MV-4-11 (cell line): ENCODE results near the gene TNMD.
"Not testable (repeated sequence)": the region's sequence is repeated elsewhere in the genome, so short reads cannot be mapped to it uniquely, and the experiment has no call there.

ENCODE experiments used
- DNase-seq: peaks from one replicate; lab custom pipeline; 2025; lab: John Stamatoyannopoulos, UW

TNMD gene

GRCh38 chrX:100584611-100585010, at the start of gene TNMD:
TNMD (plus strand) TSS chrX:100584936; CDS start chrX:100585019, 83 bp downstream.
- DNase-seq, result no peak

DNA sequence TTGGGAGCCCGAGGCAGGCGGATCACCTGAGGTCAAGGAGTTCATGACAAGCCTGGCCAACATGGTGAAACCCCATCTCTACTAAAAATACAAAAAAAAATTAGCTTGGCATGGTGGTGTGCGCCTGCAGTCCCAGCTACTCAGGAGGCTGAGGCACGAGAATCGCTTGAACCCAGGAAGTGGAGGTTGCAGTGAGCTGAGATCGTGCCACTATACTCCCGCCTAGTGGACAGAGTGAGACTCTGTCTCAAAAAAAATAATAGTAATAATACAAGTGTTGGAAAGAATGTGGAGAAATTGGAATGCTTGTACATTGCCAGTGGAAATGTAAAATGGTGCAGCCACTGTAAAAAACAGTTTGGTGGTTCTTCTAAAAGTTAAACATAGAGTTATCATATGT, 19.2 kb upstream of the TNMD start:
- DNase-seq, result not testable (repeated sequence)

GRCh38 chrX:100586747-100587146, 2.0 kb downstream of the TNMD start:
- no peak for DNase-seq

GRCh38 chrX:100587861-100588260, 3.1 kb downstream of the TNMD start:
- DNase-seq, result no peak

- no peak for DNase-seq
These were observed 6.7 kb downstream of the TNMD start for GRCh38 chrX:100591256-100592051.

- no peak for DNase-seq
These were observed 8.4 kb downstream of the TNMD start for GRCh38 chrX:100593126-100593525.

DNA sequence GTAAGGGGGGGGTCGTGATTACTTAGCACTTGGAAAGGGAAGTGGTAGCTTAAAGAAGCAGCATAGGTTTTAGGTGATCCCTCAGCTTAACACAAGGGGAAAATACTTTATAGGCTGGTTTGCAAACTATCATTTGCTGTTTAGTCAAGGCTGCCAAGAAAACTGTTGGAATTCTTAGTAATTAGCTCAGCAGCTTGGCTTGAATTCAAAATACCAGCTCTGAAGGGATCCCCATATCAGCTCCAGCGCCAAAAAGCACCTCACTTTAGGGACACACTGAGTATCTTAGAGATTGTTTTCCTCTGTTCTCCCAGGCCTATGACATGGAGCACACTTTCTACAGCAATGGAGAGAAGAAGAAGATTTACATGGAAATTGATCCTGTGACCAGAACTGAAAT, 8.8 kb downstream of the TNMD start:
- DNase-seq, result no peak

DNA sequence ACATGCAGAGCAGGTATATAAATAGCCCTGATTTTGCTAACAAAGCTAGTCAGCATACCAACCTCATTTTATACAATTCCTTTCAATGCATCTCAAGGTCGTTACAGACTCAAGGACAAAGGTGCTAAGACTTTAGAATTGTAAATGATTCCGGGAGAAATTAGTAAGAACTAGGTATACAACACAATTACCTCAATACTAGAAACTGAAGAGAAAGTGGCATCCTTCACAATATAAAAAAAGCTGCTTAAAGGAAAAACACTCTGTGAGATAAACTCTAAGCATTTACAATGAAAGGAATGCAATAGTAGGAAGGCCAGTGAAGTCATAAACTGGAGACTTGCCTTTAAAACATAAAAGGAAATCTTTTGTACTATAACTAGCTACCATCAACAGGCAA, 11.9 kb downstream of the TNMD start:
- DNase-seq, result no peak

GRCh38 chrX:100599456-100599855, 14.7 kb downstream of the TNMD start:
- no peak for DNase-seq

DNA sequence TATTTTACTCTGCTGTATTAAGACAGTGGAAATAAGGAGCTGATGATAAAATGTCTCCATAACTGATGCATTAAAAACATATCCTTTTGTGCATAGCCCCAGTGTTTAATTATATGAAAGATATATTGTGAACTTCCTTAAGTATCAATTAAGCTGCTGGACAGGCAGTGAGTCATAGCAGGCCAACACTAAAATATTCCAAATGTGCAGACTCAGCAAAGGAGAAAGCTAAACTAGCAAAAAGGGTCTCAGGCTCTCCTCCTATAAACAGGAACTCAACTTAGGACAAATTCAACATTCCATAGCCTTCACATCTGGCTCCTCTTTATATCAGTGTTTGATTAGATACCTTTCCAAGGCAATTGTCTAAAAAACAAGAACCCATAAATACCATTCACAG, 15.6 kb downstream of the TNMD start:
- no peak for DNase-seq

DNA sequence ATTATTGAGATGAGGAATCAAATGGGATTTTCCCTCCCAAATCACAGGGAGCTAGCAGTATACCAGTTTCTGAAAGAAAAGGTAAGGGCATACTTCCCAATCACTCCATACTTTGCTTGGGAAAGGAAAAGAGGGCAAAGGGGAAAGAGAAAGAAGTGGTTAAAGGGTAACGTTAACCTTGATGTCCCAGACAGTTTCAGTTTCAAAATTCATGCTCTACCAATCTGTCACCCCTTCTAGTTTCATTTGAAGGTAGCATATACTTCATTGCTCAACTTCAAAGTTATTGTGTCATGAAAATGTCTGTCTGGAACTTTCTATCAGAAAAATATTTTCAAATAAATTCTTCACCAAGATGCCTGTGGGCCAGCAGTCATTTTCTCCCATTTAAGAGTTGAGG, 16.0 kb downstream of the TNMD start:
- no peak for DNase-seq

- DNase-seq, result peak; percentile 68
These were observed 22.0 kb downstream of the TNMD start for GRCh38 chrX:100606753-100607152.

GRCh38 chrX:100609591-100609990, 24.9 kb downstream of the TNMD start:
- no peak for DNase-seq

DNA sequence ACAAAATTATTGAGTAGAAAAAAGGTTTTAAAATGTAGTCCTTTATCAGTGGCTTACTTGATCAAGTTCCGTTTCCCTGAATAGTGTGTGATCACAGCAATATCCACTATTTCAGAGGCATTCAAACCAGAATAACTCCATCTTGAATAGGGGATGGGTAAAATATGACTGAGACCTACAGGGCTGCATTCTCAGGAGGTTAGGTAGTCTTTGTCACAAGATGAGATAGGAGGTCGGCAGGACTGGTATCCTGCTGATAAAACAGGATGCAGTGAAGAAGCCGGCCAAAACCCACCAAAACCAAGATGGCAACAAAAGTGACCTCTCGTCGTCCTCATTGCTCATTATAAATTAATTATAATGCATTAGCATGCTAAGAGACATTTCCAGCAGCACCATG, 27.2 kb downstream of the TNMD start:
- DNase-seq, result no peak

GRCh38 chrX:100615005-100615404, 30.3 kb downstream of the TNMD start:
- DNase-seq, result peak; percentile 2

DNA sequence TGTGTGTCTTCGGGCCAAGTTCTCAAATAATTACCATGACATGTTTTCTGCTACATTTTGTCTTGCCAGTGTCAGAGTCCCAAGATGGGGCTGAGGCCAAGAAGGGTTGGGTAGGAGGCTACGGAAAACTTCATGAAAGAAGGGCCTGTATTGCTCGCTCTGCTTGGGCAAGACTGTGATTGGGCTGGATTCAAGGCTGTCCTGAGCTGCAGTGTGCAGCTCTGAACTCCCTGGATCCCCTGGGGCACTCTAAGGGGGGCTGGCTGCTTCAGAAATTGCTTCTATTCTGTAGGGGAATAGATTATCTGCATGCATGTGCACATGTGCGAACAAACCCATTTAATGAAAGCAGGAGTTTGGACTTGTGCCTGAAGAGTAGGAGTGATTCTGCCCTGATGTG, 38.3 kb downstream of the TNMD start:
- no peak for DNase-seq

DNA sequence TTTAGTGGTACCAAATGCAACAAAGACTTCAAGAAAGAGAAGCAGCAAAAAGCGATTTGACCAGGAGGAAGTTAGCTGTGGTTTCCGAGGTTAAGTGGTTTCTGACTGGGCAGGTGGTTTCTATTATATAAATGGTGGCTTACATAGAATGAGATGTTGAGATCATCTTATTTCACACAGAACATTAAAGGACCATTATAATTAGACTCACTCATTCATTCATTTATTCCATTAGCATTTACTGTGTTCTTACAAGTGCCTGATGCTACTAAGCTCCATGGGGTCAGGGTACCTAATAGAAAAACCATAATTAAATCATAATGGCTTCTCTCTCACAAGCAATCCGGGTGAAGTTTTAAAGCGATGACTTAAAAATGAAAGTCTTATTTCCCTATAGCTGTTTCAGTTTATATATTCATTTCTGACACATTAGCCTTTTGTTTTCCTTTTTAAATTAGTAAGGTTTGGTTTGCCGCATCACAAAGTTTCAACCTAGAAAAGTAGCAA, 41.3 kb downstream of the TNMD start:
- peak; percentile 67 for DNase-seq

- no peak for DNase-seq
These were observed 50.3 kb downstream of the TNMD start for GRCh38 chrX:100635040-100635439.

GRCh38 chrX:100635989-100636320, 51.2 kb downstream of the TNMD start:
- no peak for DNase-seq

DNA sequence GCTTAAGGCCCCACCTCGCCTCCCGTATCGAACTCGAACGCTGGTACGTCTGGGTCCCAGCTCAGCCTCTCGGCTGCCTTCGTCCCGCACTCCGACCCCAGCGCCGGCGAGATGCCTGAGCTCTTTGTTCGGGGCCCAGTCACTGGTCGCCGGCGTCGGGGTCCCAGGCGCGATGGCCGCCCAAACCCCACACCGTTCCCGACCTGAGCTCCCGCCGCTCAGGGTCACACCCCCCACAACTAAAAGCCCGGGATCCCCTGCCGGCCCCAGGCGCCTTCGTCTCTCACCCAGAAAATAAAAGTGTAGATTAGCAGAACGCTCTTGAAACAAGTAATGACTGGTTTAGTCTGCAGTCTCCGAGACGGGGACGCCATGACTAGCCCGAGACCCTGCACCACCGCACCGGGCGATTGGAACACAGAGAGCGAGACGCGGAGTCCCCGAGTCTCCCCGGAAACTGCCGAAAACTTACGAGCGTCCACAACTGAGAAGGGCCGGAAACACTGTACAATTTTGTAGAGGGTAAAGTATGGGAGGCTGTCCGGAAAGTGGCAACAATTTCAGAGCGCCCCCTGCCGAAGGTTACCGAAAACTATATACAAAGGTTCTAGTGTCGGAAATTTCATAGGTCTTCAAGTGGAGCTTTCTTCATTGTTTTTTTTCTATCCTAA, 51.7 kb downstream of the TNMD start, which contains the start of gene TSPAN6:
Gene TSPAN6 (minus strand): TSS at position 486 of the 671 bp plus-strand sequence. CDS start 112 bp downstream, at position 374.
- peak; percentile 1 for DNase-seq

- no peak for DNase-seq
These were observed 57.6 kb downstream of the TNMD start for GRCh38 chrX:100642290-100642689.

GRCh38 chrX:100643212-100643611, 58.5 kb downstream of the TNMD start:
- DNase-seq, result no peak
